ENCODE measurements around the gene EEF2. TPM values are rescaled to one million over a fixed set of nuclear protein-coding genes. Genes with fewer than 3 reads are reported as not detected.
A peak's percentile ranks its signal among the peaks of the same experiment; 100 is the strongest.

EEF2 gene
- total RNA-seq, 1 donor from 2014 or later, result 1,960 TPM

DNA sequence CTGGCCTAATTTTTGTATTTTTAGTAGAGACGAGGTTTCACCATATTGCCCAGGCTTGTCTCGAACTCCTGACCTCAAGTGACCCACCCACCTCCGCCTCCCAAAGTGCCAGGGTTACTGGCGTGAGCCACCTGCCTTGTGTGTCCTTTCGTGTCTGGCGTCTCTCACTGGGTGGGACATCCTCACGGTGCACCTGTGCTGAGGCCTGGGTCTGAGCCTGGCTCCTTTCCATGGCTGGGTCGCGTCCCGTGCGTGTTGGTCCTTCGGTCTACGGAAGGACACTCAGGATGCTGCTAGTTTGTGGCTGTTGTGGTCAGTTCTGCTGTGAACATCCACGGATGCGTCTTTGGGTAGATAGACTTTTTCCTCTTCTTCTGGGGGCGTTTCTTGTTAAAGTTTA lies 41.9 kb upstream of the EEF2 start:
- no peak for ATAC-seq
- H3K4me1 ChIP-seq, result no peaks in the 10 kb centered on the region
- TF ChIP-seq, protein P1, sequence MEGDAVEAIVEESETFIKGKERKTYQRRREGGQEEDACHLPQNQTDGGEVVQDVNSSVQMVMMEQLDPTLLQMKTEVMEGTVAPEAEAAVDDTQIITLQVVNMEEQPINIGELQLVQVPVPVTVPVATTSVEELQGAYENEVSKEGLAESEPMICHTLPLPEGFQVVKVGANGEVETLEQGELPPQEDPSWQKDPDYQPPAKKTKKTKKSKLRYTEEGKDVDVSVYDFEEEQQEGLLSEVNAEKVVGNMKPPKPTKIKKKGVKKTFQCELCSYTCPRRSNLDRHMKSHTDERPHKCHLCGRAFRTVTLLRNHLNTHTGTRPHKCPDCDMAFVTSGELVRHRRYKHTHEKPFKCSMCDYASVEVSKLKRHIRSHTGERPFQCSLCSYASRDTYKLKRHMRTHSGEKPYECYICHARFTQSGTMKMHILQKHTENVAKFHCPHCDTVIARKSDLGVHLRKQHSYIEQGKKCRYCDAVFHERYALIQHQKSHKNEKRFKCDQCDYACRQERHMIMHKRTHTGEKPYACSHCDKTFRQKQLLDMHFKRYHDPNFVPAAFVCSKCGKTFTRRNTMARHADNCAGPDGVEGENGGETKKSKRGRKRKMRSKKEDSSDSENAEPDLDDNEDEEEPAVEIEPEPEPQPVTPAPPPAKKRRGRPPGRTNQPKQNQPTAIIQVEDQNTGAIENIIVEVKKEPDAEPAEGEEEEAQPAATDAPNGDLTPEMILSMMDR (IDR thresholded peaks at IDR 0.05), result no peak
- no peaks in the 10 kb centered on the region for H3K9me3 ChIP-seq
- H3K36me3 ChIP-seq, result peaks cover 29% of the 10 kb centered on the region
- no peak overlapping the region for H3K27ac ChIP-seq
- H3K27me3 ChIP-seq, result no peaks in the 10 kb centered on the region
- intact Hi-C loops (cut with DNase I), result no loop called here
- no peak for DNase-seq
- H3K4me3 ChIP-seq, result no peak overlapping the region

DNA sequence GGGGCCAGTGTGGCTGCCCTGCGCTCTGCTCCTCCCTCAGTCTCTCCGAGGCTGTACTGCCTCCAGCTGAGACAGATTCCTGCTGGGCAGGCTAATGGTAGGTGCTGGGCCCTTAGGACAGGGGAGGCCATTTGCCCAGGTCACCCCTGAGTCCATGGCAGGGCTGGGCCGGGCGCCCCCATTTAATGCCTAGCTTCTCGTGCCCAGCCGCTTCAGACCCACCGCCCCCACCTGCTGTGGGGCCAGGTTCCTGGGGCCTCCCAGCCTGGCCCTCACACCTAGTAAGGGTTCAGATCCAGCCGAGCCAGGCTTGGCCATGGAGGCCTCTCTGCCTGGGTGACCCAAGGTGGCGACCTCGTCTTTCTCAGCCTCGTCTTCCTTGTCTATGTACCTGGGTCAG lies 40.1 kb upstream of the EEF2 start:
- H3K4me3 ChIP-seq, result no peak overlapping the region
- H3K36me3 ChIP-seq, result peaks cover 29% of the 10 kb centered on the region

DNA sequence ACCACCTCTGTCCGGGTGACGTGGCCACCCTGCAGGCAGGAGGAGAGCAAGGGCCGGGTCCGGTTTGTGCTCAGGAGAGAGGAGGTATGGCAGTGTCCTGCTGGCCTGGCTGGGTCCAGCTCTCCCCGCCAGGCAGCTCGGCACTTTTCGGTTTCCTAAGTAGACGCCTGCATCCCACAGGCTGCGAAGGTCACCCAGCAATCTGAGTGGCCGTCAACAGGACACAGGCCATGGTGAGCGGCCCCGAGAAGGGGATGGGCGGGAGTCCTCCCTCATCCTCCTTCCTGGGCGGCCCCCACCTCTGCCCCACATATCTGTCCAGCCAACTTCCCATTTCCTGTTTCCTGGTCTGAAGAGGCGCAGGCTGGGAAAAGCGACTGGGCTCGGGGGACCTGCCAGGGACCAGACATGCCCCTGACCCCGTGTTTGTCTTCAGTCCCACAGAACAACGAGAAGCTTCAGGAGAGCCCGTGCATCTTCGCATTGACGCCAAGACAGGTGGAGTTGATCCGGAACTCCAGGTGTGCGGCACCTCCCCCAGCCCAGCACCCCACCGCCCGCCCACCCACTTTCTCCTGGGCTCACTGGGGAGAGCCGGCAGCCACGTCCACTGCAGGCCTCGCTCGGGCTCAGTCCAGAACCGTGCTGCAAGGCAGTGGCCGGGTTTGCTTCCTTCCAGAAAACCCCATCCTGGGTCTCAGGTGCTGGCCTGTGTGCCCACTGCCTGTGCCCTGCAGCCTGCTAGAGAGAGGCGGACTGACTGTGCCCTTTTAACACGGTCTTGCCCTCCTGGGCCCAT lies 38.5 kb upstream of the EEF2 start:
- TF ChIP-seq, protein P1 (IDR thresholded peaks at IDR 0.05), result no peak
- Histone ChIP-seq H3K9me3 (no peaks in the 10 kb centered on the region), H3K4me3 (no peak overlapping the region), H3K27ac (no peak overlapping the region), H3K36me3 (peaks cover 21% of the 10 kb centered on the region), H3K4me1 (no peaks in the 10 kb centered on the region), H3K27me3 (no peaks in the 10 kb centered on the region)
- intact Hi-C loops (cut with DNase I), result no loop called here
- DNase-seq, result peak; percentile 63
- ATAC-seq, result peak; percentile 13

More for the DNA sequence above, 40.1 kb upstream of the EEF2 start:
- Histone ChIP-seq H3K4me1 (no peaks in the 10 kb centered on the region), H3K9me3 (no peaks in the 10 kb centered on the region), H3K27me3 (no peaks in the 10 kb centered on the region), H3K27ac (no peak overlapping the region)
- TF ChIP-seq, protein P1 (IDR thresholded peaks at IDR 0.05), result no peak
- intact Hi-C loops (cut with DNase I), result no loop called here
- ATAC-seq (peak; percentile 9), DNase-seq (no peak)

DNA sequence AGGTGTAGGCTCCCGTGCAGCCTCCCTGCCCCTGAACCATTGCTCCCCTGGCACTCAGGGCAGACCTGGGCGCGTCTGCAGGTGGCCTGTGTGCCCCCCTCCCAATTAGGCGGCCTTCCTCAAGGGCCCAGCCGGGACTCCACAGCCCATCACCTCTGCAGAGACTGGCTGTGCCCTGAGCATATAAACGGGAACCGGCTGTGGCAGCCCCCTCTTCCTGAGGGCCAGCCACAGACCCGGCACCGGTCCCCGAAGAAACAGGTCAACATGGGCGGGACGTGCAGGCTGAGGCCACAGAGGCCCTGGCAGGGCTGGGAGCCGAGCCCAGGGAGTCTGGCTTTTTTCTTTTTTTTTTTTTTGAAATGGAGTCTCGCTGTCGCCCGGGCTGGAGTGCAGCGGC lies 34.3 kb upstream of the EEF2 start:
- no peak for DNase-seq
- Histone ChIP-seq H3K4me1 (peaks cover 4% of the 10 kb centered on the region), H3K36me3 (peaks cover 10% of the 10 kb centered on the region), H3K4me3 (no peak overlapping the region), H3K27ac (no peak overlapping the region), H3K9me3 (no peaks in the 10 kb centered on the region), H3K27me3 (no peaks in the 10 kb centered on the region)
- TF ChIP-seq, protein P1 (IDR thresholded peaks at IDR 0.05), result no peak
- ATAC-seq, result no peak
- intact Hi-C loops (cut with DNase I), result no loop called here

DNA sequence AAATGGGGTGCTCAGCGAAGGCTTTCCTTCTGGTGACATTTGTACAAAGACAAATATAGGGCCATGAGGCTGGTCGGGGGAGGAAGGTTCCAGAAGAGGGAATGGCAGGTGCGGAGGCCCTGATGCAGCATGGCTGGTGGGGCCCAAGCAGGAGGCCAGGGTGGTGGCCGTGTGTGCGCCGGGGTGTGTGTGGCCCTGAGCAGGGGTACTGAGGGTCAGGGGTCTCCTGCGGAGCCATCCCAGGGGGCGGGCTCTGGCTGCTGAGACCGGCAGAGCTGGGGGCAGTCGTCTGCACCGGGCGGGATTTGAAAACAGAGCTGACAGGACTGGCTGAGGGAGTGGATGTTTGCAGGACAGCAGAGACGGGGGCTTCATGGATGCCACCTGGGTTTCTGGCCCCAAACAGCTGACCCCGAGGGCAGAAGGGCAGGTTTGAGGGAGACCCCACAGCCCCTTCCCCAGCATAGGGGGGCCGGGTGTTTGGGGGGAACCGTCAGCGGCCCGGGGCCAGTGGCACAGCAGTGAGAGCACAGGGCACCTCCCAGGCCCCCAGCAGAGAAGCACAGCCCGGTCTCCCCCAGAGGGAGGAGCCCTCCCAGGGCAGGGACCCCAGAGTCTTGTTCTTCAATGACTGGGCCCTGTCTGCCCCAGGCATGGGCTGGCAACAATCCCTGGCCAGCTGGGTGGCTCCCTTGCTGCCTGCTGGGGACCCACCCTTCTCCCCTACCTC lies 33.7 kb upstream of the EEF2 start:
- TF ChIP-seq, protein P1 (IDR thresholded peaks at IDR 0.05), result no peak
- DNase-seq (no peak), ATAC-seq (no peak)
- no peaks in the 10 kb centered on the region for H3K9me3 ChIP-seq
- no peak overlapping the region for H3K27ac ChIP-seq
- H3K36me3 ChIP-seq, result peaks cover 16% of the 10 kb centered on the region
- peaks cover 6% of the 10 kb centered on the region for H3K4me1 ChIP-seq
- H3K27me3 ChIP-seq, result no peaks in the 10 kb centered on the region
- intact Hi-C loops (cut with DNase I), result no loop called here
- H3K4me3 ChIP-seq, result no peak overlapping the region

Data from upper lobe of right lung (tissue), 1 donor.